CD4-positive, alpha-beta T cell (primary cell): ENCODE data around the gene MPPED2. TPM values are rescaled to one million over a fixed set of nuclear protein-coding genes. Genes with fewer than 3 reads are reported as not detected.

Experiments used
- ATAC-seq: fragments of 200-7000 bp; cut with Tn5 transposase; one replicate; pipeline ENCODE4 v1.10.0; 2022; ENCODE audit warnings: mild to moderate bottlenecking; ENCODE audit not compliant: poor library complexity
- CTCF ChIA-PET: fragments of 350-600 bp; sonication (Branson Sonifier 250); formaldehyde crosslinking; loops from one replicate; lab custom pipeline; 2021; ENCODE audit warnings: antibody characterized with exemption, inconsistent platforms; lab: Charles Lee
- POLR2A ChIA-PET: fragments of 350-600 bp; sonication (Branson Sonifier 250); formaldehyde crosslinking; loops from one replicate; lab custom pipeline; 2021; ENCODE audit warnings: antibody characterized with exemption, inconsistent platforms; lab: Charles Lee
- DNase-seq, 14 experiments: peaks; one replicate each; pipeline ENCODE4 v3.0.0-alpha.2; 2013 to 2020; ENCODE audit warnings: mixed read lengths in 2 of 14
- H3K27ac ChIP-seq, 2 donors: one replicate each; pipeline versions ENCODE4 v1.5.1 to v1.7.0; 2013; ENCODE audit warnings: low read length in 2 of 2, low read depth in 1 of 2, mild to moderate bottlenecking in 1 of 2
- H3K27me3 ChIP-seq, 2 experiments: 1 replicate in 1 of 2; 2 replicates in 1 of 2; pipeline versions ENCODE4 v1.6.1 to v1.7.0; 2013; ENCODE audit warnings: low read length in 2 of 2, control low read depth in 1 of 2, mild to moderate bottlenecking in 1 of 2, moderate library complexity in 1 of 2; ENCODE audit not compliant: insufficient read depth in 2 of 2, control insufficient read depth in 1 of 2
- H3K36me3 ChIP-seq: one replicate; pipeline ENCODE4 v1.6.1; 2013; ENCODE audit warnings: low read length, control low read depth; ENCODE audit not compliant: insufficient read depth
- H3K4me1 ChIP-seq: one replicate; pipeline ENCODE4 v1.6.1; 2013; ENCODE audit warnings: low read length, control low read depth; ENCODE audit not compliant: insufficient read depth
- H3K4me3 ChIP-seq: one replicate; pipeline ENCODE4 v1.5.1; 2013; ENCODE audit warnings: mild to moderate bottlenecking, low read length, moderate library complexity
- H3K9me3 ChIP-seq, 2 experiments: 1 replicate in 1 of 2; 2 replicates in 1 of 2; pipeline versions ENCODE4 v1.6.1 to v1.7.0; 2013; ENCODE audit warnings: low read length in 2 of 2, mild to moderate bottlenecking in 2 of 2, control low read depth in 1 of 2, moderate library complexity in 1 of 2; ENCODE audit not compliant: control insufficient read depth in 1 of 2, insufficient read depth in 1 of 2
- H3K27ac Mint-ChIP-seq: one replicate; pipeline ENCODE4 v1.8.0; 2020; ENCODE audit warnings: mixed read lengths
- H3K27me3 Mint-ChIP-seq: one replicate; pipeline ENCODE4 v1.8.0; 2021; ENCODE audit warnings: mixed read lengths
- H3K36me3 Mint-ChIP-seq: one replicate; pipeline ENCODE4 v1.8.0; 2021; ENCODE audit warnings: low read depth, mixed read lengths
- H3K4me1 Mint-ChIP-seq: one replicate; pipeline ENCODE4 v1.8.0; 2021; ENCODE audit warnings: low read depth, mixed read lengths
- H3K4me3 Mint-ChIP-seq: one replicate; pipeline ENCODE4 v1.8.0; 2020; ENCODE audit warnings: mild to moderate bottlenecking, mixed read lengths
- H3K9me3 Mint-ChIP-seq: one replicate; pipeline ENCODE4 v1.8.0; 2020; ENCODE audit warnings: mixed read lengths
- CTCF ChIP-seq: fragments of 200-600 bp; IDR thresholded peaks from one replicate; pipeline ENCODE4 v1.8.0; 2022; ENCODE audit warnings: antibody characterized with exemption, mild to moderate bottlenecking
- intact Hi-C, 2 experiments: fragments of 100-400 bp; cut with DNase I in 1 of 2; cut with micrococcal nuclease in 1 of 2; formaldehyde crosslinking; loops; one replicate each; pipeline versions ENCODE4 v1.15.1 to v1.9.0; 2023 to 2025; cut with DNase I, micrococcal nuclease
- total RNA-seq, 174 experiments: library from RNA in 2 of 174; stranded (reverse) in 2 of 174; gene quantifications; one replicate each; pipeline ENCODE4 v1.2.3 and lab custom pipeline; 2021 to 2026

The MPPED2 gene
- total RNA-seq, 2 experiments from 2014 or later: 0.96 to 1.7 TPM

- Mint-ChIP-seq H3K27me3 (no peaks in the 10 kb centered on the region), H3K36me3 (no peaks in the 10 kb centered on the region), H3K4me3 (no peak overlapping the region), H3K4me1 (no peaks in the 10 kb centered on the region), H3K27ac (no peak overlapping the region), H3K9me3 (no peaks in the 10 kb centered on the region)
- DNase-seq (no peak), ATAC-seq (no peak)
- H3K9me3 ChIP-seq: no peaks in the 10 kb centered on the region
- H3K4me1 ChIP-seq: no peaks in the 10 kb centered on the region
- ChIA-PET POLR2A (no interaction called here), CTCF (no interaction called here)
- H3K4me3 ChIP-seq: no peak overlapping the region
- no peak overlapping the region for H3K27ac ChIP-seq
- H3K36me3 ChIP-seq: no peaks in the 10 kb centered on the region
- TF ChIP-seq CTCF: no peak
- H3K27me3 ChIP-seq: no peaks in the 10 kb centered on the region
- intact Hi-C loops: no loop called here
These were observed 89.2 kb downstream of the MPPED2 start for GRCh38 chr11:30496935-30497334.

DNA sequence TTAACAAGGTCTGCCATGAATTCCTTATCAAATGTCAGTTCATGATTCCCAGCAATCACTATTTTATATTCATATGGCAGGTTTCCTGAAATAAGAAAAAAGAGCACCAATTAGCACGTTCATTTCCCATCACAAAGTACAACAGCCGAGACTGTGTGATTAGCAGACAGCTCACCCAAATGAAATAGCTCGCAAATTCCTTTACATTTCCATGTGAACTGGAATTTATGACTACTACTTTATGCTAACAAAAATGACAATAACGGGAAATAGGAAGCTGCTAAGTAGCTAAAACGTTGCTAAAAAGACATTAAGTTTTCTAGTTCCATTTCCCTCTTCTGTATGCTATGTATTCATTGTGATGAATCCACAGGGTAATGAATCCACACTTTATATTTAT is 90.7 kb downstream of the MPPED2 start:
- Mint-ChIP-seq H3K4me1 (no peaks in the 10 kb centered on the region), H3K36me3 (no peaks in the 10 kb centered on the region), H3K4me3 (no peak overlapping the region), H3K27ac (no peak overlapping the region), H3K27me3 (no peaks in the 10 kb centered on the region), H3K9me3 (no peaks in the 10 kb centered on the region)
- DNase-seq (no peak), ATAC-seq (no peak)
- Histone ChIP-seq H3K27me3 (no peaks in the 10 kb centered on the region), H3K4me1 (no peaks in the 10 kb centered on the region), H3K27ac (no peak overlapping the region), H3K9me3 (no peaks in the 10 kb centered on the region), H3K36me3 (no peaks in the 10 kb centered on the region), H3K4me3 (no peak overlapping the region)
- ChIA-PET CTCF (no interaction called here), POLR2A (no interaction called here)
- TF ChIP-seq CTCF: no peak
- intact Hi-C loops: no loop called here

DNA sequence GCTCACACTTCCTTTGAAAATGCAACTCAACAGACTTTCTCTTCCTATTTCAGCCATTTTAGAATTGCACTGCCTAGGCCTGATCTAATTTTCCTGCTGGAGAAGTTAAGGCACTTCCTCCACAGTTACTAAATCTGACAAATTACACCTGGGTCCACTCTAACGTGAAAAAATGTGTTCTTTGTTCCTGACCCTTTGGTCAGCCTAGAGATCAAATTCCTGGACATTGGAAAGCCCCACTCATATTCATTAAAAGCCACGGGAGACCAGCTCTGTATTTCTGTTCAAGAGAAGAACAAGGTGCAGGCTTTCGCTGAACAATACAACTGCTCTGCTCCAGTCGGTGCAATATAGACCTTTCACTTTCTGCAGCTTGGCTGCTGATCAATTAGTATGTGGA is 96.6 kb downstream of the MPPED2 start:
- Mint-ChIP-seq H3K36me3 (no peaks in the 10 kb centered on the region), H3K9me3 (no peaks in the 10 kb centered on the region), H3K27me3 (no peaks in the 10 kb centered on the region), H3K27ac (no peak overlapping the region), H3K4me3 (no peak overlapping the region), H3K4me1 (no peaks in the 10 kb centered on the region)
- Histone ChIP-seq H3K9me3 (no peaks in the 10 kb centered on the region), H3K4me3 (no peak overlapping the region), H3K27me3 (peaks cover 0 to 2% of the 10 kb centered on the region in 2 experiments), H3K27ac (no peak overlapping the region), H3K36me3 (no peaks in the 10 kb centered on the region), H3K4me1 (no peaks in the 10 kb centered on the region)
- DNase-seq: no peak
- POLR2A ChIA-PET: no interaction called here
- no peak for TF ChIP-seq CTCF
- intact Hi-C loops: no loop called here
- CTCF ChIA-PET: no interaction called here
- ATAC-seq: no peak
